CD8-positive, alpha-beta memory T cell (primary cell): ENCODE measurements around the gene IL1R2. TPM values are rescaled to one million over a fixed set of nuclear protein-coding genes. Genes with fewer than 3 reads are reported as not detected.

Experiments
- CTCF ChIA-PET: fragments of 350-600 bp; sonication (Branson Sonifier 250); formaldehyde crosslinking; loops from one replicate; lab custom pipeline; 2021; ENCODE audit warnings: antibody characterized with exemption; lab: Charles Lee
- POLR2A ChIA-PET: fragments of 350-600 bp; sonication (Branson Sonifier 250); formaldehyde crosslinking; loops from one replicate; lab custom pipeline; 2021; ENCODE audit warnings: antibody characterized with exemption; lab: Charles Lee
- DNase-seq, 5 donors: peaks; one replicate each; pipeline versions ENCODE4 v3.0.0 to v3.0.0-alpha.2; 2020 to 2022; ENCODE audit warnings: mixed read lengths in 1 of 5
- H3K27ac ChIP-seq: one replicate; pipeline ENCODE4 v1.7.0; 2013; ENCODE audit warnings: low read depth, mild to moderate bottlenecking, low read length, moderate library complexity
- H3K27me3 ChIP-seq: 2 replicates; pipeline ENCODE4 v1.7.0; 2013; ENCODE audit warnings: low read length, mild to moderate bottlenecking; ENCODE audit not compliant: insufficient read depth, poor library complexity, severe bottlenecking
- H3K36me3 ChIP-seq: 2 replicates; pipeline ENCODE4 v1.7.0; 2013; ENCODE audit warnings: mild to moderate bottlenecking, low read length, moderate library complexity; ENCODE audit not compliant: insufficient read depth
- H3K4me1 ChIP-seq: 2 replicates; pipeline ENCODE4 v1.7.0; 2013; ENCODE audit warnings: mild to moderate bottlenecking, low read length, moderate library complexity; ENCODE audit not compliant: insufficient read depth
- H3K4me3 ChIP-seq: 2 replicates; pipeline ENCODE4 v1.7.0; 2013; ENCODE audit warnings: mild to moderate bottlenecking, low read length
- H3K9me3 ChIP-seq: 2 replicates; pipeline ENCODE4 v1.7.0; 2013; ENCODE audit warnings: mild to moderate bottlenecking, low read length
- H3K27ac Mint-ChIP-seq, 8 donors: one replicate each; pipeline ENCODE4 v1.8.0; 2020 to 2021; ENCODE audit warnings: mixed read lengths in 8 of 8, mild to moderate bottlenecking in 6 of 8, inconsistent platforms in 3 of 8, moderate library complexity in 3 of 8
- H3K27me3 Mint-ChIP-seq, 2 donors: one replicate each; pipeline ENCODE4 v1.8.0; 2020 to 2021; ENCODE audit warnings: mixed read lengths in 2 of 2, mild to moderate bottlenecking in 1 of 2, moderate library complexity in 1 of 2
- H3K36me3 Mint-ChIP-seq, 3 donors: one replicate each; pipeline ENCODE4 v1.8.0; 2020 to 2021; ENCODE audit warnings: mixed read lengths in 3 of 3, inconsistent platforms in 1 of 3, mild to moderate bottlenecking in 1 of 3
- H3K4me1 Mint-ChIP-seq, 3 donors: one replicate each; pipeline ENCODE4 v1.8.0; 2020 to 2021; ENCODE audit warnings: mixed read lengths in 3 of 3, inconsistent platforms in 1 of 3, mild to moderate bottlenecking in 1 of 3
- H3K4me3 Mint-ChIP-seq, 7 donors: one replicate each; pipeline ENCODE4 v1.8.0; 2020 to 2021; ENCODE audit warnings: mixed read lengths in 7 of 7, mild to moderate bottlenecking in 6 of 7, moderate library complexity in 4 of 7, inconsistent platforms in 2 of 7
- H3K9me3 Mint-ChIP-seq, 5 donors: one replicate each; pipeline ENCODE4 v1.8.0; 2020 to 2022; ENCODE audit warnings: mixed read lengths in 5 of 5, mild to moderate bottlenecking in 3 of 5, moderate library complexity in 2 of 5, inconsistent platforms in 1 of 5
- polyA plus RNA-seq: library from polyadenylated mRNA; unstranded; fragments of 300-500 nt; fragmentation: Illumina TruSeq; gene quantifications from one replicate; pipeline ENCODE4 v1.2.3, GENCODE V29; 2021
- total RNA-seq, 2 experiments: library from RNA; stranded (reverse); gene quantifications; one replicate each; pipeline ENCODE4 v1.2.3, GENCODE V29; 2021

IL1R2 gene
- total and polyA plus RNA-seq, 3 experiments from 2014 or later, result 0.85 to 1.4 TPM; not detected in 1

DNA sequence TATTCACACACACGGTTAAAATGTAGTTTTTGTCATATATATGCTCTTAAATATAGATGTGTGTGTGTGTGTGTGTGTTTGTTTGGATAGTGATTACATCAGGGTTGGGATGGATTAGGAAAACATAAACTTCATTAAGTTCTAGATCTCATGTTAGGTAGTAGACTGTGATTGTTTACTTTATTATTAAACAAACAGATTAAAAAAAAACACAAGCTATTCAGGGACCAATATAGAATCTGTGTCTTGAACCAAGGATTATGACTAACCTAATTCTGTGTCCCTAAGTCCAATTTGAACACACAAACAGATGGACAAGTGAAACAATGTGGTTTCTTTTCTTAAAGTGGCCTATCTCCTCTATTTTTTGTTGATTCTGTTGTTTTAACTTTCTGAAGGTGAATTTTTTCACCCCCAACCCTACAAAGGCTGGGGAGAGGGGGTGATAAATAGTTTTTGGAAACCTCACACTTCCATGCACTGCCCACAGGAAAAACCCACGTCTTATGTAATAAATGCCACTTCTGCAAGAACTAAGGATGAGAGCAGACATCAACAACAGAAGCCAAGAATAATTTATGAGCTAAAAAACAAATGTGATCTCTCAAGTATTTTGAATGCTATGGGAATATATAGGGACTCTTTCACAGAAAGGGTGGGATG lies 40.7 kb downstream of the IL1R2 start:
- Histone ChIP-seq H3K27me3 (no peaks in the 10 kb centered on the region), H3K9me3 (no peaks in the 10 kb centered on the region), H3K4me3 (no peak overlapping the region), H3K27ac (no peak overlapping the region), H3K4me1 (peaks cover 19% of the 10 kb centered on the region), H3K36me3 (no peaks in the 10 kb centered on the region)
- DNase-seq, result no peak
- Mint-ChIP-seq H3K36me3 (no peaks in the 10 kb centered on the region), H3K27me3 (peaks cover 0 to 4% of the 10 kb centered on the region in 2 donors), H3K27ac (peak overlapping the region in 1 of 8 donors; percentile 23), H3K4me1 (peaks cover 9 to 20% (median 19%) of the 10 kb centered on the region in 3 donors), H3K9me3 (peaks cover 0 to 2% (median 0%) of the 10 kb centered on the region in 5 donors), H3K4me3 (no peak overlapping the region)
- ChIA-PET POLR2A (interaction anchor here (0.5 kb wide), 1 partner anchor 11 kb away, joined by 6 read pairs; no protein-coding TSS in a partner anchor), CTCF (interaction anchor here (0.5 to 2.5 kb wide), 2 partner anchors 208 to 411 kb away, joined by 3 to 11 read pairs; no protein-coding TSS in a partner anchor)

DNA sequence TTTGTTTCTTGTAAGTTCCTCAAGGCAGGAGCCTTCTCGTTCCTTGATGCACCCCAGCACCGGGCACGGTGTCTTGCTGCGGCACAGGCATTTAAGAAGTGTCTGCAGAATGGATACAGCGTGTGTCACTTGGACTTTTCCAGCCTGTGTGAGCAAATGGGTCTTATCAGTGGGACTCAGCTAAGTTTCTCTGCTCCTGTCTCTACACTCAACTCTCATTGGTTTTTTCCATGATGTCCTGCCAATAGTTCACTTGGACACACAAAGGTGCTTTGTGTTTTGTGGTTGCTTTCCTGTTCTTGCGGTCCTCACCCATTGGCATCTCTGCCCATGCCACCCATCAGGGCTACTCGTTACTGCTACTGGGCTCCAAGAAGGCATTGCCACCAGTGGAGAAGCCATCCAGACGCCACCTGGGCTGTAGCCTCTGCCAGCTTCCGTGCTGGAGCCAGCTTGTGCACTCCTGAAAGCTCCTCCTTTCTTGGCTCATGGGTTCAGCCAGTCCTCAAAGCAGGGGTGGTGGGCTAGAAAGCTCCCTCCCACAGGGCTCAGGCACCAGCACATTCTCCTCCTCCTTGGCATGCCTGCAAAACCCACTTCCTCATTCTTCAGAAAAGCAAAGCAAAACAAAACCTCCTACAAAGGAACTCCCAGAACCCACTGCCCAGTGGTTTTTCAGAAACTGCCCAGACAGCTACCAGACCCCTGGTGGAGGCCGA lies 41.4 kb downstream of the IL1R2 start:
- DNase-seq, result no peak
- peaks cover 0 to 2% (median 0%) of the 10 kb centered on the region in 5 donors for H3K9me3 Mint-ChIP-seq
- Histone ChIP-seq H3K9me3 (no peaks in the 10 kb centered on the region), H3K4me3 (no peak overlapping the region), H3K36me3 (no peaks in the 10 kb centered on the region), H3K4me1 (peaks cover 19% of the 10 kb centered on the region), H3K27ac (no peak overlapping the region), H3K27me3 (no peaks in the 10 kb centered on the region)
- H3K27me3 Mint-ChIP-seq, result peaks cover 0 to 4% of the 10 kb centered on the region in 2 donors
- peaks cover 9 to 20% (median 19%) of the 10 kb centered on the region in 3 donors for H3K4me1 Mint-ChIP-seq
- ChIA-PET CTCF (interaction anchor here (0.5 to 2.5 kb wide), 4 partner anchors 9 to 410 kb away, joined by 3 to 11 read pairs (median 3); no protein-coding TSS in a partner anchor), POLR2A (interaction anchor here (0.5 kb wide), 1 partner anchor 12 kb away, joined by 6 read pairs; no protein-coding TSS in a partner anchor)
- H3K4me3 Mint-ChIP-seq, result peak overlapping the region in 4 of 7 donors; percentile 2 to 44 (median 24)
- H3K27ac Mint-ChIP-seq, result peak overlapping the region in 2 of 8 donors; percentile 9 to 38
- no peaks in the 10 kb centered on the region for H3K36me3 Mint-ChIP-seq

DNA sequence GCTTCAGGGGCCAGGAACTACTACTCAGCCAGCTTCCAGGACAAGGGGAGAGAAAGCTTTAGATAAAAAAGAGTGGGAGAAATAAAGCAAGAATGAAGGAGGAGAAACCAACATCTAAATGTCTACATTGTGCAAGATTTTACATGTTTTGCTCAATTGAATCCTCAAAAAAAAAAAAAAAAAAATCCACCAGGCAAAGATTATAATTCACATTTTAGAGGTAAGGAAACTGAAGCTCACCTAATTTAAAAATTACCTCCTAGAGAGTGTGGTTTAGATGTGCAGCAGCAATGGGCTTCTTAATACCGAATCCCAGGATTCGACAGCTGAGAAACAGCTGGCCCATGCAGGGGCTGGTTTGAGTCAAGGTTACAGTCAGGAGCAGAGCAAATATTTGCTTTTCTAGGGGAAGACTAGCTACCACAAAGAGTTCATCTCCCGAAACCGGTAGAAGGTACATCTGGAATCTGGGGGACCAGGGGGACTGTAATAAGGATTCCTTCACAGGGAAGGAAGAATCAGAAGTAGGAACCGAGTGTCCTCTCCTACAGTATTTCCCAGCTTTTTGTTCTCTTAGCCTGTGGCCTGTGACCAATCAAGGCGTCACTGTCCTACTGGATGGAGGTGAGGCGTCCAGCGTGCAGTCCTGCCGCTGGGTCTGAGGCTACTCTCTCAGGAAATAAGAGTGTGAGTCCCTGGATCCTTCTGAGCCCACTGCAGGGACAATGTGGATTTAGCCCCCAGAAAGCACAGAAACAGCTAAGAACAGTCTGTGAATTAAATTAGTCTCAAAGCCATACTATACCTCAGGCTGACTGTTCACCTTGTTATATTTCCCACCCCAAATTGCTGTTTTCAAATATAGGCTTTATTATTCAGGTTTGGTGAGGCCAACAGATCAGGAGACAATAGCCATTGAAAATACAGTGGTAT lies 42.3 kb downstream of the IL1R2 start:
- Mint-ChIP-seq H3K9me3 (peaks cover 0 to 2% (median 0%) of the 10 kb centered on the region in 5 donors), H3K27me3 (peaks cover 0 to 4% of the 10 kb centered on the region in 2 donors), H3K4me3 (peak overlapping the region in 5 of 7 donors; percentile 2 to 45 (median 35)), H3K36me3 (no peaks in the 10 kb centered on the region), H3K4me1 (peaks cover 9 to 20% (median 19%) of the 10 kb centered on the region in 3 donors), H3K27ac (peak overlapping the region in 4 of 8 donors; percentile 0 to 38 (median 6))
- ChIA-PET CTCF (interaction anchor here (0.7 to 2.5 kb wide), 4 partner anchors 10 to 207 kb away, joined by 3 to 11 read pairs (median 3); no protein-coding TSS in a partner anchor), POLR2A (no interaction called here)
- no peaks in the 10 kb centered on the region for H3K27me3 ChIP-seq
- H3K4me3 ChIP-seq, result no peak overlapping the region
- DNase-seq, result no peak
- H3K4me1 ChIP-seq, result peaks cover 19% of the 10 kb centered on the region
- no peaks in the 10 kb centered on the region for H3K9me3 ChIP-seq
- no peaks in the 10 kb centered on the region for H3K36me3 ChIP-seq
- H3K27ac ChIP-seq, result no peak overlapping the region

DNA sequence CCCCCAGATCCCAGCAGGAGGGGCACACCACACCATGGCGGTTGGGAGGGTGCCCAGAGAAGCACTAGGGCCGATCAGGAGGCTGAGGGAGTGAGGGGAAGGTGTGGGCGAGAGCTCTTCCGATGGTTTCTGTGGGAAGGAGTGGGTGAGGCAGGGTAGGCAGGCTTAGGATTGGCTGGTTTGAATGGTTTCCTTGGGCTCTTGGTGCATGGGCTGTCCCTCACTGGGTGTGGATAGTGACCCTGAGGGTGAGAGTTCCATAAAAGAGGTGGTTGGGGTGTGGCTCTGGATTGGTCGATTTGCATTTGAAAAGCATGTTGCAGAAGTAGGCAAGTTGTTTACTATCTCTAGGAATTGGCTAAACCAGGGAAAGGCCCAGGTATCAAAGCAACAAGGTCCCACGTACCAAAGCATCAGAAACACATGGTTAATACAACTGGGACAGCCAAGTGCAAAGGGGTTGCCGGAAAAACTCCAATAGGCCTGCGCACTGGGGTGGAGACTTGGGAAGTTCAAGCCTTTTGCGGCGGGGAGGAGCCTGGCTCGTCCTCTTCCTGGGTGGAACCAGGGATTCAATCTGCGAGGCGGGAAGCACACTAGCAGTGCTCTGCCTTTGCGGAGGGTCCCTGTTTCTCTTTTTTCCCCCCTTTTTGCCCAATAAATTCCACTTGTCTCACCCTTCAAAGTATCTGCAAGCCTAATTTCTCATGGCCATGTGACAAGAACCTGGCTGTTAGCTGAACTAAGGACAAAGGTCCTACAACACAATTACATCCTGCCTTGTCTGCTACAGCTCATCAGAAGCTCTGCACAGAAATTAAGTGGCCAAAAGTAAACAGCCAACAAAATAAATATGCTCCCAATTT lies 43.2 kb downstream of the IL1R2 start:
- Histone ChIP-seq H3K27me3 (no peaks in the 10 kb centered on the region), H3K4me3 (no peak overlapping the region), H3K4me1 (peaks cover 19% of the 10 kb centered on the region), H3K9me3 (no peaks in the 10 kb centered on the region), H3K36me3 (no peaks in the 10 kb centered on the region), H3K27ac (no peak overlapping the region)
- Mint-ChIP-seq H3K9me3 (peaks cover 0 to 2% (median 0%) of the 10 kb centered on the region in 5 donors), H3K27me3 (peaks cover 0 to 4% of the 10 kb centered on the region in 2 donors), H3K4me1 (peaks cover 9 to 20% (median 19%) of the 10 kb centered on the region in 3 donors), H3K27ac (no peak overlapping the region), H3K36me3 (peaks cover 0 to 2% (median 0%) of the 10 kb centered on the region in 3 donors), H3K4me3 (peak overlapping the region in 2 of 7 donors; percentile 5 to 45)
- ChIA-PET POLR2A (no interaction called here), CTCF (interaction anchor here (0.7 to 2.5 kb wide), 2 partner anchors 15 to 206 kb away, joined by 3 to 11 read pairs; no protein-coding TSS in a partner anchor)
- no peak for DNase-seq

DNA sequence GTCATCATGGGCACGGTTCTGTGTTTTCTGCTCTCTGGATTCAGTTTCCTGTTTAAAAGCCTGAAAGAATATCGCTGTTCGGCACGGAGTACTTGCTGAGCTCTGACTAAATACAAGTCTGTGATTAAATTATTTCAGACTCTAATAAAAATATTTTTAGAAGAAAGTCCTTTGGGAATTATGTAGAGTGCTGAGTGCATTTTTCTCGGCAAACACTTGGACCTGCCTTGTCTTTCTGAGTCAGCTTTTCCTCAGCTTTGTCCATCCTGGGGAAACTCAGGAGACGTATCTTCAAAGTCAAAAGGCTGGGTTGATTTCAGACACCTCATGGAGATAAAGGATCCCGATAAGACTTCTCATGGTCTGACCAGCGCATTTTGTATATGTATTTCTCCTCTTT lies 45.9 kb downstream of the IL1R2 start:
- no peak for DNase-seq
- ChIA-PET CTCF (interaction anchor here (1.0 to 1.5 kb wide), 2 partner anchors 12 to 17 kb away, joined by 3 to 4 read pairs; no protein-coding TSS in a partner anchor), POLR2A (no interaction called here)
- H3K27me3 ChIP-seq, result no peaks in the 10 kb centered on the region
- Mint-ChIP-seq H3K4me3 (no peak overlapping the region), H3K27me3 (peaks cover 12 to 19% of the 10 kb centered on the region in 2 donors), H3K4me1 (peaks cover 9 to 19% (median 18%) of the 10 kb centered on the region in 3 donors), H3K36me3 (peaks cover 0 to 2% (median 0%) of the 10 kb centered on the region in 3 donors), H3K27ac (no peak overlapping the region), H3K9me3 (peaks cover 0 to 2% (median 0%) of the 10 kb centered on the region in 5 donors)
- H3K9me3 ChIP-seq, result no peaks in the 10 kb centered on the region
- peaks cover 19% of the 10 kb centered on the region for H3K4me1 ChIP-seq
- H3K27ac ChIP-seq, result no peak overlapping the region
- no peaks in the 10 kb centered on the region for H3K36me3 ChIP-seq
- no peak overlapping the region for H3K4me3 ChIP-seq

DNA sequence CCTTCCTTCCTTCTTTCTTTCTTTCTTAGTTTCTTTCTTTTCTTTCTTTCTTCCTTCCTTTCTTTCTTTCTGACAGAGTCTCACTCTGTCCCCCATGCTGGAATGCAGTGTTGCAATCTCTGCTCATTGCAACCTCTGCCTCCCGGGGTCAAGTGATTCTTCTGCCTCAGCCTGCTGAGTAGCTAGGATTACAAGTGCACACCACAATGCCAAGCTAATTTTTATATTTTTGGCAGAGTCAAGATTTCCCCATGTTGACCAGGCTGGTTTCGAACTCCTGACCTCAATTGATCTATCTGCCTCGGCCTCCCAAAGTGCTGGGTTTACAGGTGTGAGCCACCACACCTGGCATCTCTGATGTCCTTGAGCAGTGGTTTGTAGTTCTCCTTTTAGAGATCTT lies 48.5 kb downstream of the IL1R2 start:
- Histone ChIP-seq H3K4me3 (no peak overlapping the region), H3K36me3 (no peaks in the 10 kb centered on the region), H3K27me3 (no peaks in the 10 kb centered on the region), H3K27ac (no peak overlapping the region), H3K9me3 (no peaks in the 10 kb centered on the region), H3K4me1 (no peaks in the 10 kb centered on the region)
- Mint-ChIP-seq H3K9me3 (peaks cover 0 to 2% (median 0%) of the 10 kb centered on the region in 5 donors), H3K36me3 (peaks cover 0 to 2% (median 0%) of the 10 kb centered on the region in 3 donors), H3K27ac (no peak overlapping the region), H3K4me1 (no peaks in the 10 kb centered on the region), H3K27me3 (peaks cover 9 to 40% of the 10 kb centered on the region in 2 donors), H3K4me3 (no peak overlapping the region)
- ChIA-PET POLR2A (no interaction called here), CTCF (no interaction called here)
- no peak for DNase-seq
